ENCODE data around the gene SRSF4. TPM values are rescaled to one million over a fixed set of nuclear protein-coding genes. Genes with fewer than 3 reads are reported as not detected.

Gene SRSF4
- total and polyA plus RNA-seq, 9 of the 15 experiments (the other 6 are each of a cell fraction or from before 2014, with no cell fraction given): 15.9 to 132 (median 82.0) TPM

GRCh38 chr1:29211086-29212030 lies 29.7 kb upstream of the SRSF4 start (continued):
- TF ChIP-seq ZBTB40 (IDR thresholded peaks at IDR 0.05) (peak; percentile 90), ZBTB40 (CRISPR knock-in tag; IDR thresholded peaks at IDR 0.05) (peak; percentile 51; the same call in 1 of the 2 replicates), FOXJ3 (CRISPR knock-in tag; IDR thresholded peaks at IDR 0.05) (no peak), CBX8 (IDR thresholded peaks at IDR 0.05; ENCODE audit: borderline replicate concordance, extremely low read depth, low read depth, low read length, poor library complexity, severe bottlenecking) (no peak), ZNF184 (CRISPR knock-in tag; IDR thresholded peaks at IDR 0.05) (no peak), NONO (IDR thresholded peaks at IDR 0.05; ENCODE audit: low read depth in 2 of 2, low read length in 1 of 2) (no peak), NR2C1 (IDR thresholded peaks at IDR 0.05) (no peak), NR2C1 (tag; IDR thresholded peaks at IDR 0.05) (no peak)

Data from K562 (cell line).